ENCODE measurements around the gene GRIN2C. TPM values are rescaled to one million over a fixed set of nuclear protein-coding genes. Genes with fewer than 3 reads are reported as not detected.
A peak's percentile ranks its signal among the peaks of the same experiment; 100 is the strongest.

GRIN2C gene
- total RNA-seq, 1 donor from 2014 or later: 0.74 TPM

GRCh38 chr17:74863420-74864296, 4.0 kb upstream of the GRIN2C start:
- Mint-ChIP-seq H3K4me1 (ENCODE audit: unreplicated experiment) (peaks cover 19% of the 10 kb centered on the region), H3K27me3 (ENCODE audit: unreplicated experiment) (peaks cover 24% of the 10 kb centered on the region), H3K9me3 (ENCODE audit: unreplicated experiment) (no peaks in the 10 kb centered on the region), H3K27ac (ENCODE audit: unreplicated experiment) (no peak overlapping the region), H3K4me3 (ENCODE audit: unreplicated experiment) (no peak overlapping the region), H3K36me3 (ENCODE audit: low read depth, unreplicated experiment) (peaks cover 18% of the 10 kb centered on the region)
- TF ChIP-seq, protein P1, sequence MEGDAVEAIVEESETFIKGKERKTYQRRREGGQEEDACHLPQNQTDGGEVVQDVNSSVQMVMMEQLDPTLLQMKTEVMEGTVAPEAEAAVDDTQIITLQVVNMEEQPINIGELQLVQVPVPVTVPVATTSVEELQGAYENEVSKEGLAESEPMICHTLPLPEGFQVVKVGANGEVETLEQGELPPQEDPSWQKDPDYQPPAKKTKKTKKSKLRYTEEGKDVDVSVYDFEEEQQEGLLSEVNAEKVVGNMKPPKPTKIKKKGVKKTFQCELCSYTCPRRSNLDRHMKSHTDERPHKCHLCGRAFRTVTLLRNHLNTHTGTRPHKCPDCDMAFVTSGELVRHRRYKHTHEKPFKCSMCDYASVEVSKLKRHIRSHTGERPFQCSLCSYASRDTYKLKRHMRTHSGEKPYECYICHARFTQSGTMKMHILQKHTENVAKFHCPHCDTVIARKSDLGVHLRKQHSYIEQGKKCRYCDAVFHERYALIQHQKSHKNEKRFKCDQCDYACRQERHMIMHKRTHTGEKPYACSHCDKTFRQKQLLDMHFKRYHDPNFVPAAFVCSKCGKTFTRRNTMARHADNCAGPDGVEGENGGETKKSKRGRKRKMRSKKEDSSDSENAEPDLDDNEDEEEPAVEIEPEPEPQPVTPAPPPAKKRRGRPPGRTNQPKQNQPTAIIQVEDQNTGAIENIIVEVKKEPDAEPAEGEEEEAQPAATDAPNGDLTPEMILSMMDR (IDR thresholded peaks at IDR 0.05; ENCODE audit: unreplicated experiment): no peak
- no peak for DNase-seq (ENCODE audit: low spot score)

DNA sequence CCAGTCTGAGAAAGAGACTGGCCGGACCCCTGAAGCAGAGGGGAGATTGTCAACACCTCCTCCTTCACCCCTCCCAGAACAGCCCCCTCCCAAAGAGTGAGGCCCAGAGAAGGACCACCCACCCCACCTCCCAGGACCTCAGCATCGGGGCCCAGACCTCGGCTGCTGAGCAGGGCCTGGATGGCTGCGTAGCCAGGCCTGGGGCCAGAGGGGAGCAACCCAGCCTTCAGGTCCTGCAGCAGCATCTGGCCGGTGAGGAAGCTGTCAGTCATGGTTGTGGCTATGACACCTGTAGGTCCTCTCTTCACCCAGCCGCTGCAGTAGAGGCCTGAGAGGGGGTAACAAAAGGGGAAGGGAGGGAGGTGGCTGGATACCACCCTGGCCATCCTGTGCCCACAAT, 3.2 kb upstream of the GRIN2C start:
- Mint-ChIP-seq H3K4me3 (ENCODE audit: unreplicated experiment) (no peak overlapping the region), H3K9me3 (ENCODE audit: unreplicated experiment) (no peaks in the 10 kb centered on the region), H3K27me3 (ENCODE audit: unreplicated experiment) (peaks cover 24% of the 10 kb centered on the region), H3K4me1 (ENCODE audit: unreplicated experiment) (peaks cover 13% of the 10 kb centered on the region), H3K36me3 (ENCODE audit: low read depth, unreplicated experiment) (peaks cover 14% of the 10 kb centered on the region), H3K27ac (ENCODE audit: unreplicated experiment) (no peak overlapping the region)
- no peak for DNase-seq (ENCODE audit: low spot score)
- TF ChIP-seq, protein P1 (IDR thresholded peaks at IDR 0.05; ENCODE audit: unreplicated experiment): no peak

GRCh38 chr17:74862108-74862901, 2.6 kb upstream of the GRIN2C start:
- peaks cover 10% of the 10 kb centered on the region for H3K4me1 Mint-ChIP-seq (ENCODE audit: unreplicated experiment)
- no peak overlapping the region for H3K4me3 Mint-ChIP-seq (ENCODE audit: unreplicated experiment)
- TF ChIP-seq, protein P1 (IDR thresholded peaks at IDR 0.05; ENCODE audit: unreplicated experiment): peak; percentile 65
- no peaks in the 10 kb centered on the region for H3K9me3 Mint-ChIP-seq (ENCODE audit: unreplicated experiment)
- peaks cover 14% of the 10 kb centered on the region for H3K36me3 Mint-ChIP-seq (ENCODE audit: low read depth, unreplicated experiment)
- H3K27ac Mint-ChIP-seq (ENCODE audit: unreplicated experiment): no peak overlapping the region
- peaks cover 24% of the 10 kb centered on the region for H3K27me3 Mint-ChIP-seq (ENCODE audit: unreplicated experiment)
- DNase-seq (ENCODE audit: low spot score): peak; percentile 83

- TF ChIP-seq, protein P1 (IDR thresholded peaks at IDR 0.05; ENCODE audit: unreplicated experiment): no peak
- Mint-ChIP-seq H3K36me3 (ENCODE audit: low read depth, unreplicated experiment) (peaks cover 14% of the 10 kb centered on the region), H3K4me3 (ENCODE audit: unreplicated experiment) (no peak overlapping the region), H3K4me1 (ENCODE audit: unreplicated experiment) (peaks cover 10% of the 10 kb centered on the region), H3K27me3 (ENCODE audit: unreplicated experiment) (peaks cover 24% of the 10 kb centered on the region), H3K9me3 (ENCODE audit: unreplicated experiment) (no peaks in the 10 kb centered on the region), H3K27ac (ENCODE audit: unreplicated experiment) (peak overlapping the region; percentile 67)
- DNase-seq (ENCODE audit: low spot score): no peak
Measured at GRCh38 chr17:74861662-74862107, 2.0 kb upstream of the GRIN2C start.
